K562 (cell line): Measurements from ENCODE around the gene IL15RA. TPM values are rescaled to one million over a fixed set of nuclear protein-coding genes. Genes with fewer than 3 reads are reported as not detected.

ENCODE experiments used
- ATAC-seq: fragments of 200-7000 bp; cut with Tn5 transposase; 3 replicates; pipeline ENCODE4 v1.9.1; 2020; ENCODE audit warnings: moderate library complexity
- BruUV-seq: library from RNA; stranded (reverse); fragments of 400-500 nt; replicated peaks from 2 replicates; lab custom pipeline; 2021; lab: Mats Ljungman, UMichigan
- CTCF ChIA-PET: fragments of 300-600 bp; formaldehyde crosslinking; extraction: SDS; loops from one replicate; lab custom pipeline; 2021; ENCODE audit warnings: low intra/inter-chr PET ratio; lab: Yijun Ruan, JAX
- POLR2A ChIA-PET: fragments of 300-600, 350-650 bp; sonication (Branson Sonifier 250); formaldehyde crosslinking; extraction: SDS; loops from one replicate; lab custom pipeline; 2021; ENCODE audit warnings: antibody characterized with exemption, inconsistent platforms; lab: Yijun Ruan, JAX
- DNase-seq, 4 experiments: peaks; one replicate each; pipeline versions ENCODE4 v3.0.0 to v3.0.0-alpha.2; 2011 to 2018; ENCODE audit warnings: low spot score in 3 of 4, mixed read lengths in 3 of 4; ENCODE audit errors: extremely low read depth in 1 of 4
- FAIRE-seq: peaks from 2 replicates; lab custom pipeline; 2011; peaks lifted over from hg19 to GRCh38; lab: Jason Lieb, UNC
- H2AFZ ChIP-seq: 2 replicates; pipeline ENCODE4 v1.6.0; 2011; ENCODE audit warnings: low read depth, low read length, control low read depth, inconsistent platforms
- H3K27ac ChIP-seq: fragments of 200-600 bp; 3 replicates; pipeline ENCODE4 v1.8.0; 2011; ENCODE audit warnings: low read depth, mild to moderate bottlenecking, control low read depth, inconsistent platforms, low read length, moderate library complexity, mixed read lengths; ENCODE audit errors: extremely low read depth
- H3K27me3 ChIP-seq, 2 experiments: fragments of 300-600 bp in 1 of 2; 2 replicates in 1 of 2; 3 replicates in 1 of 2; pipeline versions ENCODE4 v1.6.0 to v1.8.0; 2011; ENCODE audit warnings: inconsistent platforms in 2 of 2, low read length in 2 of 2, mild to moderate bottlenecking in 1 of 2, mixed read lengths in 1 of 2, moderate library complexity in 1 of 2; ENCODE audit not compliant: control insufficient read depth in 2 of 2, insufficient read depth in 2 of 2
- H3K36me3 ChIP-seq: fragments of 300-600 bp; 3 replicates; pipeline ENCODE4 v1.8.0; 2011; ENCODE audit warnings: mild to moderate bottlenecking, low read length, inconsistent platforms; ENCODE audit not compliant: control insufficient read depth, insufficient read depth
- H3K4me1 ChIP-seq, 2 experiments: fragments of 200-600 bp in 1 of 2; replicated peaks in 1 of 2; 2 replicates in 1 of 2; 3 replicates in 1 of 2; pipeline versions ENCODE4 v1.5.1 to v1.8.0; 2011; ENCODE audit warnings: inconsistent platforms in 2 of 2, low read length in 2 of 2, mild to moderate bottlenecking in 1 of 2, mixed read lengths in 1 of 2, moderate library complexity in 1 of 2; ENCODE audit not compliant: control insufficient read depth in 2 of 2, insufficient read depth in 2 of 2
- H3K4me2 ChIP-seq: 2 replicates; pipeline ENCODE4 v1.6.1; 2011; ENCODE audit warnings: low read length, control low read depth, inconsistent platforms, mixed read lengths; ENCODE audit not compliant: insufficient read depth
- H3K4me3 ChIP-seq: fragments of 200-600 bp; sonication (generic), shearing (Covaris generic); 2 replicates; pipeline ENCODE4 v1.5.1; 2016; ENCODE audit warnings: control low read depth, inconsistent platforms
- H3K79me2 ChIP-seq: fragments of 200-600 bp; 3 replicates; pipeline ENCODE4 v1.8.0; 2011; ENCODE audit warnings: low read length, inconsistent platforms; ENCODE audit not compliant: control insufficient read depth, insufficient read depth
- H3K9ac ChIP-seq, 2 experiments: 2 replicates each; pipeline versions ENCODE4 v1.6.0 to v1.6.1; 2011; ENCODE audit warnings: low read depth in 2 of 2, low read length in 2 of 2, control low read depth in 1 of 2, inconsistent platforms in 1 of 2, mild to moderate bottlenecking in 1 of 2, mixed read lengths in 1 of 2; ENCODE audit not compliant: insufficient read depth in 1 of 2
- H3K9me1 ChIP-seq: one replicate; pipeline ENCODE4 v1.6.0; 2011; ENCODE audit warnings: inconsistent platforms, mild to moderate bottlenecking, low read length, moderate library complexity; ENCODE audit not compliant: control insufficient read depth, insufficient read depth
- H3K9me3 ChIP-seq: replicated peaks from 2 replicates; pipeline ENCODE4 v1.5.1; 2011; ENCODE audit warnings: low read depth, low read length, inconsistent platforms; ENCODE audit not compliant: control insufficient read depth, insufficient read depth
- H4K20me1 ChIP-seq: replicated peaks from 2 replicates; pipeline ENCODE4 v1.6.1; 2011; ENCODE audit warnings: low read length, inconsistent platforms, mixed read lengths; ENCODE audit not compliant: control insufficient read depth, insufficient read depth
- CC2D1A ChIP-seq: fragments of 450-650 bp; IDR thresholded peaks from 2 replicates; pipeline ENCODE4 v1.6.1; 2017; ENCODE audit warnings: mild to moderate bottlenecking
- DACH1 ChIP-seq: fragments of 450-650 bp; IDR thresholded peaks from 2 replicates; pipeline ENCODE4 v1.6.1; 2018; ENCODE audit not compliant: partially characterized antibody
- DPF2 ChIP-seq: fragments of 450-650 bp; IDR thresholded peaks from 2 replicates; pipeline ENCODE4 v1.6.1; 2016
- ETS2 ChIP-seq: IDR thresholded peaks from 2 replicates; pipeline ENCODE4 v1.6.1; 2016; ENCODE audit warnings: borderline replicate concordance, missing genetic modification characterization, mild to moderate bottlenecking, moderate library complexity, missing compliant biosample characterization; ENCODE audit not compliant: poor library complexity, severe bottlenecking
- GABPA ChIP-seq: fragments of 200-800 bp; sonication (Bioruptor generic); conservative IDR thresholded peaks from 2 replicates; pipeline ENCODE4 v1.6.1; 2016; ENCODE audit warnings: low read depth, missing genetic modification characterization, missing compliant biosample characterization
- GTF2A2 ChIP-seq: IDR thresholded peaks from 2 replicates; pipeline ENCODE4 v1.6.1; 2016; ENCODE audit warnings: mild to moderate bottlenecking, missing genetic modification characterization, missing compliant biosample characterization
- GTF2E2 ChIP-seq: fragments of 200-800 bp; sonication (Bioruptor generic); IDR thresholded peaks from 2 replicates; pipeline ENCODE4 v1.6.1; 2016; ENCODE audit warnings: missing genetic modification characterization, missing compliant biosample characterization
- MEF2A ChIP-seq: IDR thresholded peaks from 2 replicates; pipeline ENCODE4 v1.6.1; 2011; ENCODE audit warnings: low read depth, mild to moderate bottlenecking, low read length, moderate library complexity; ENCODE audit not compliant: control insufficient read depth
- PHB ChIP-seq: fragments of 250-450 bp; sonication (Bioruptor Pico); IDR thresholded peaks from 2 replicates; pipeline ENCODE4 v1.5.0; 2021
- RCOR1 ChIP-seq, 2 experiments: IDR thresholded peaks; 2 replicates each; pipeline ENCODE4 v1.6.1; 2012; ENCODE audit warnings: low read depth in 2 of 2, low read length in 2 of 2, borderline replicate concordance in 1 of 2, improper control_type of control experiment in 1 of 2
- STAG1 ChIP-seq: sonication (generic); formaldehyde crosslinking; IDR thresholded peaks from 2 replicates; pipeline ENCODE4 v1.5.0; 2020; ENCODE audit warnings: missing genetic modification reagents, borderline replicate concordance
- THRB ChIP-seq: fragments of 450-650 bp; formaldehyde crosslinking; conservative IDR thresholded peaks from 2 replicates; pipeline ENCODE4 v1.4.0; 2022; ENCODE audit warnings: mild to moderate bottlenecking, missing genetic modification characterization
- YY1 ChIP-seq, 3 experiments: IDR thresholded peaks; 2 replicates each; pipeline ENCODE4 v1.6.1; 2011; ENCODE audit warnings: low read length in 2 of 3, mild to moderate bottlenecking in 2 of 3, moderate library complexity in 2 of 3, borderline replicate concordance in 1 of 3, control low read depth in 1 of 3, low read depth in 1 of 3; ENCODE audit not compliant: insufficient read depth in 3 of 3, insufficient replicate concordance in 2 of 3, control insufficient read depth in 1 of 3, insufficient read length in 1 of 3; ENCODE audit errors: extremely low read depth in 1 of 3
- ZBTB17 ChIP-seq: fragments of 450-650 bp; formaldehyde crosslinking; IDR thresholded peaks from 2 replicates; pipeline ENCODE4 v1.4.0; 2020; ENCODE audit warnings: mild to moderate bottlenecking
- ZC3H4 ChIP-seq: sonication (generic); formaldehyde crosslinking; IDR thresholded peaks from 2 replicates; pipeline ENCODE4 v1.9.0; 2021; ENCODE audit warnings: missing genetic modification reagents, borderline replicate concordance
- ZNF717 ChIP-seq: fragments of 250-450 bp; sonication (Bioruptor Pico); IDR thresholded peaks from 2 replicates; pipeline ENCODE4 v1.5.0; 2021
- WGBS: fragments of 100-300 bp; shearing (Covaris generic); methylation state at CpG from one replicate; pipeline ENCODE4 v1.1.6; 2016; ENCODE audit warnings: low coverage, mixed read lengths; ENCODE audit not compliant: insufficient coverage; ENCODE audit errors: missing lambda C conversion rate; 5-methylcytosine and 5-hydroxymethylcytosine counted together
- in situ Hi-C: fragments of 300-500 bp; cut with MboI; formaldehyde crosslinking; loops from 4 replicates; pipeline ENCODE4 v1.15.0; 2018; ENCODE audit warnings: inconsistent platforms, mixed read lengths
- intact Hi-C: fragments of 100-400 bp; cut with micrococcal nuclease; formaldehyde crosslinking; loops from 2 replicates; pipeline ENCODE4 v1.14.2; 2022
- polyA plus RNA-seq, 8 experiments: library from polyadenylated mRNA; depleted of rRNA in 4 of 8; stranded (reverse) in 5 of 8; unstranded in 3 of 8; fragments of >200 nt; fragmentation: Nextera tagmentation in 2 of 8; fragmentation: Illumina TruSeq in 1 of 8; extraction: Ambion mirVana in 2 of 8; extraction: Trizol in 1 of 8; gene quantifications; 2 replicates each; pipeline versions ENCODE4 v1.2.1 to v1.2.3, GENCODE V29; 2011 to 2014; ENCODE audit warnings: inconsistent platforms in 1 of 8, missing spikeins in 1 of 8
- total RNA-seq, 7 experiments: library from RNA; depleted of rRNA in 6 of 7; stranded (reverse); fragments of >200 nt in 6 of 7; fragmentation: Illumina TruSeq in 2 of 7; extraction: Trizol in 2 of 7; gene quantifications; 2 replicates each; pipeline versions ENCODE4 v1.2.1 to v1.2.3, GENCODE V29; 2011 to 2021; ENCODE audit warnings: low replicate concordance in 1 of 7
- TF ChIP-seq, protein P1 (sequence below): sonication (generic); formaldehyde crosslinking; IDR thresholded peaks from 2 replicates; pipeline ENCODE4 v1.8.1; 2022; ENCODE audit warnings: missing genetic modification reagents

Gene IL15RA
- total and polyA plus RNA-seq, 9 of the 15 experiments (the other 6 are each of a cell fraction or from before 2014, with no cell fraction given) = 1.2 to 11.7 (median 8.0) TPM

GRCh38 chr10:5951167-5951711 lies 26.1 kb downstream of the IL15RA start (continued):
- TF ChIP-seq DACH1 (no peak), YY1 (IDR thresholded peaks at IDR 0.05; ENCODE audit: borderline replicate concordance in 1 of 3, control insufficient read depth in 1 of 3, extremely low read depth in 1 of 3, insufficient read depth in 3 of 3, insufficient read length in 1 of 3, insufficient replicate concordance in 2 of 3, low read depth in 1 of 3, low read length in 2 of 3) (no peak), ZC3H4 (no peak), PHB (CRISPR knock-in tag) (no peak), GTF2E2 (tag) (no peak)
- TF ChIP-seq, protein P1, sequence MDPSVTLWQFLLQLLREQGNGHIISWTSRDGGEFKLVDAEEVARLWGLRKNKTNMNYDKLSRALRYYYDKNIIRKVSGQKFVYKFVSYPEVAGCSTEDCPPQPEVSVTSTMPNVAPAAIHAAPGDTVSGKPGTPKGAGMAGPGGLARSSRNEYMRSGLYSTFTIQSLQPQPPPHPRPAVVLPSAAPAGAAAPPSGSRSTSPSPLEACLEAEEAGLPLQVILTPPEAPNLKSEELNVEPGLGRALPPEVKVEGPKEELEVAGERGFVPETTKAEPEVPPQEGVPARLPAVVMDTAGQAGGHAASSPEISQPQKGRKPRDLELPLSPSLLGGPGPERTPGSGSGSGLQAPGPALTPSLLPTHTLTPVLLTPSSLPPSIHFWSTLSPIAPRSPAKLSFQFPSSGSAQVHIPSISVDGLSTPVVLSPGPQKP = no peak

- ChIA-PET CTCF (interaction anchor here (0.6 to 4.1 kb wide), 5 partner anchors 98 to 452 kb away, joined by 4 to 47 read pairs (median 6); partner anchors contain the start of gene RBM17), POLR2A (no interaction called here)
- Histone ChIP-seq H3K9me3 (no peaks in the 10 kb centered on the region), H3K9ac (no peak overlapping the region), H3K4me3 (no peak overlapping the region), H3K4me2 (peak overlapping the region; percentile 26; the same call in 1 of the 2 replicates), H3K4me1 (peaks cover 9 to 20% of the 10 kb centered on the region in 2 experiments; a peak in 4 of 5 replicates), H2AFZ (no peak overlapping the region; the same call in 1 of the 2 replicates), H3K27me3 (no peaks in the 10 kb centered on the region), H3K9me1 (no peaks in the 10 kb centered on the region), H4K20me1 (no peaks in the 10 kb centered on the region), H3K79me2 (no peaks in the 10 kb centered on the region), H3K36me3 (peaks cover 2% of the 10 kb centered on the region; the same call in 1 of the 3 replicates), H3K27ac (no peak overlapping the region)
- in situ Hi-C loops = loop anchor here (5.0 to 25.0 kb wide), 2 partner anchors 138 to 438 kb away; partner anchors contain the start of gene RBM17
- peak; percentile 95 for ATAC-seq
- BruUV-seq = no TSS peak
- DNase-seq = peak; percentile 60 to 83 (median 72)
- peak; percentile 71 for FAIRE-seq
- 15% methylated on average over 14 of the region's 14 CpGs for WGBS
- intact Hi-C loops = loop anchor here (1.0 to 5.0 kb wide), 4 partner anchors 63 to 452 kb away; no protein-coding TSS in a partner anchor
- TF ChIP-seq CC2D1A (peak; percentile 82; the same call in 1 of the 2 replicates), ZNF717 (CRISPR knock-in tag) (no peak), STAG1 (CRISPR knock-in tag) (peak; percentile 36; the same call in 1 of the 2 replicates), THRB (CRISPR knock-in tag) (no peak), MEF2A (no peak), ZBTB17 (no peak), ETS2 (tag) (no peak), RCOR1 (IDR thresholded peaks at IDR 0.05; ENCODE audit: borderline replicate concordance in 1 of 2, low read depth in 2 of 2, low read length in 2 of 2) (peak in 1 of 2 experiments; percentile 47; a peak in 1 of 4 replicates), GTF2A2 (no peak), DPF2 (no peak), ZC3H4 (no peak), GABPA (tag) (no peak)
Measured at GRCh38 chr10:5949009-5949759, 28.2 kb downstream of the IL15RA start.
